ENCODE measurements around the gene PRR7. TPM values are rescaled to one million over a fixed set of nuclear protein-coding genes. Genes with fewer than 3 reads are reported as not detected.

PRR7 gene
- total and polyA plus RNA-seq, 2 experiments from 2014 or later: 10.5 to 24.8 TPM

GRCh38 chr5:177493795-177494345, 47.3 kb downstream of the PRR7 start:
- Histone ChIP-seq H3K9me2 (ENCODE audit: insufficient read depth) (no peaks in the 10 kb centered on the region), H3K27ac (peak overlapping the region; percentile 83), H3F3A (ENCODE audit: insufficient read depth) (peaks cover 13% of the 10 kb centered on the region), H3K4me2 (ENCODE audit: unreplicated experiment) (peak overlapping the region; percentile 62), H4K20me1 (ENCODE audit: insufficient read depth) (no peaks in the 10 kb centered on the region), H3K4me1 (ENCODE audit: insufficient read depth) (peaks cover 23% of the 10 kb centered on the region), H2AFZ (no peak overlapping the region), H3K9me3 (ENCODE audit: low read depth) (no peaks in the 10 kb centered on the region), H3K9ac (peak overlapping the region; percentile 64), H3K36me3 (ENCODE audit: low read depth) (peaks cover 23% of the 10 kb centered on the region; the same call in 1 of the 2 replicates), H3K27me3 (replicated peaks; ENCODE audit: insufficient read depth) (no peaks in the 10 kb centered on the region), H3K4me3 (peak overlapping the region; percentile 53), H3K79me2 (ENCODE audit: insufficient read depth) (peaks cover 58% of the 10 kb centered on the region)
- no peak for DNase-seq
- no peak for TF ChIP-seq EZH2 (IDR thresholded peaks at IDR 0.05; ENCODE audit: insufficient read depth, poor library complexity, severe bottlenecking)
- no peak for TF ChIP-seq EZH2phosphoT487 (IDR thresholded peaks at IDR 0.05; ENCODE audit: insufficient read depth, low read depth)
- in situ Hi-C loops (cut with MboI): no loop called here
- 87 to 93% methylated on average over 5 of the region's 5 CpGs for WGBS, 2 experiments (ENCODE audit: low coverage in 1 of 2, low lambda C conversion rate in 2 of 2, missing lambda C conversion rate in 2 of 2)

GRCh38 chr5:177494346-177495195, 48.0 kb downstream of the PRR7 start:
- Histone ChIP-seq H3K4me1 (ENCODE audit: insufficient read depth) (peaks cover 23% of the 10 kb centered on the region), H3K9me2 (ENCODE audit: insufficient read depth) (no peaks in the 10 kb centered on the region), H3K27ac (peak overlapping the region; percentile 83), H2AFZ (no peak overlapping the region), H3K9ac (peak overlapping the region; percentile 87), H3K4me2 (ENCODE audit: unreplicated experiment) (peak overlapping the region; percentile 96), H3K36me3 (ENCODE audit: low read depth) (peaks cover 16% of the 10 kb centered on the region; the same call in 1 of the 2 replicates), H3K27me3 (replicated peaks; ENCODE audit: insufficient read depth) (no peaks in the 10 kb centered on the region), H3K9me3 (ENCODE audit: low read depth) (no peaks in the 10 kb centered on the region), H3F3A (ENCODE audit: insufficient read depth) (peaks cover 13% of the 10 kb centered on the region), H3K4me3 (peak overlapping the region; percentile 86), H4K20me1 (ENCODE audit: insufficient read depth) (no peaks in the 10 kb centered on the region), H3K79me2 (ENCODE audit: insufficient read depth) (peaks cover 51% of the 10 kb centered on the region)
- TF ChIP-seq EZH2 (IDR thresholded peaks at IDR 0.05; ENCODE audit: insufficient read depth, poor library complexity, severe bottlenecking) (no peak), EZH2phosphoT487 (IDR thresholded peaks at IDR 0.05; ENCODE audit: insufficient read depth, low read depth) (no peak)
- peak; percentile 94 for DNase-seq
- in situ Hi-C loops (cut with MboI): no loop called here
- WGBS, 2 experiments (ENCODE audit: low coverage in 1 of 2, low lambda C conversion rate in 2 of 2, missing lambda C conversion rate in 2 of 2): 5 to 11% methylated on average over 4 to 11 of the region's 11 CpGs

GRCh38 chr5:177495243-177496060, 48.8 kb downstream of the PRR7 start:
- peaks cover 22% of the 10 kb centered on the region for H3F3A ChIP-seq (ENCODE audit: insufficient read depth)
- WGBS, 2 experiments (ENCODE audit: low coverage in 1 of 2, low lambda C conversion rate in 2 of 2, missing lambda C conversion rate in 2 of 2): 33 to 36% methylated on average over 12 to 14 of the region's 14 CpGs
- no peaks in the 10 kb centered on the region for H3K27me3 ChIP-seq (replicated peaks; ENCODE audit: insufficient read depth)
- peak overlapping the region; percentile 86 for H3K4me3 ChIP-seq
- in situ Hi-C loops (cut with MboI): no loop called here
- peaks cover 43% of the 10 kb centered on the region for H3K79me2 ChIP-seq (ENCODE audit: insufficient read depth)
- TF ChIP-seq EZH2 (IDR thresholded peaks at IDR 0.05; ENCODE audit: insufficient read depth, poor library complexity, severe bottlenecking): no peak
- no peak for TF ChIP-seq EZH2phosphoT487 (IDR thresholded peaks at IDR 0.05; ENCODE audit: insufficient read depth, low read depth)
- H3K4me1 ChIP-seq (ENCODE audit: insufficient read depth): peaks cover 23% of the 10 kb centered on the region
- H3K36me3 ChIP-seq (ENCODE audit: low read depth): peaks cover 14% of the 10 kb centered on the region; the same call in 1 of the 2 replicates
- DNase-seq: peak; percentile 85
- no peak overlapping the region for H2AFZ ChIP-seq
- peak overlapping the region; percentile 87 for H3K9ac ChIP-seq
- no peaks in the 10 kb centered on the region for H3K9me3 ChIP-seq (ENCODE audit: low read depth)
- peak overlapping the region; percentile 96 for H3K4me2 ChIP-seq (ENCODE audit: unreplicated experiment)
- no peaks in the 10 kb centered on the region for H4K20me1 ChIP-seq (ENCODE audit: insufficient read depth)
- H3K27ac ChIP-seq: peak overlapping the region; percentile 83
- no peaks in the 10 kb centered on the region for H3K9me2 ChIP-seq (ENCODE audit: insufficient read depth)
